BE2C (cell line): ENCODE measurements around the gene DNMBP.
"Not testable (repeated sequence)": the region's sequence is repeated elsewhere in the genome, so short reads cannot be mapped to it uniquely, and the experiment has no call there.

Experiments used
- DNase-seq: peaks from one replicate; pipeline ENCODE4 v3.0.0-alpha.2; 2020
- H3K27me3 ChIP-seq: fragments of 250-450 bp; sonication (Bioruptor Pico); 2 replicates; pipeline ENCODE4 v1.5.1; 2020; ENCODE audit warnings: mild to moderate bottlenecking
- H3K36me3 ChIP-seq: fragments of 250-450 bp; sonication (Bioruptor Pico); 2 replicates; pipeline ENCODE4 v1.5.1; 2020; ENCODE audit warnings: mild to moderate bottlenecking
- H3K4me1 ChIP-seq: fragments of 250-450 bp; sonication (Bioruptor Pico); 2 replicates; pipeline ENCODE4 v1.5.1; 2020
- H3K4me3 ChIP-seq: 2 replicates; pipeline ENCODE4 v1.5.1; 2011; ENCODE audit warnings: low read depth, low read length
- H3K9me3 ChIP-seq: fragments of 250-450 bp; sonication (Bioruptor Pico); 2 replicates; pipeline ENCODE4 v1.5.1; 2020
- TF ChIP-seq, protein P1 (sequence below): IDR thresholded peaks from 2 replicates; pipeline ENCODE4 v1.5.1; 2012; ENCODE audit warnings: mild to moderate bottlenecking, low read depth, low read length

The DNMBP gene

GRCh38 chr10:99966306-99966705 lies 43.4 kb downstream of the DNMBP start:
- Histone ChIP-seq H3K36me3 (no peaks in the 10 kb centered on the region), H3K9me3 (no peaks in the 10 kb centered on the region), H3K4me3 (no peak overlapping the region), H3K27me3 (no peaks in the 10 kb centered on the region), H3K4me1 (no peaks in the 10 kb centered on the region)
- TF ChIP-seq, protein P1, sequence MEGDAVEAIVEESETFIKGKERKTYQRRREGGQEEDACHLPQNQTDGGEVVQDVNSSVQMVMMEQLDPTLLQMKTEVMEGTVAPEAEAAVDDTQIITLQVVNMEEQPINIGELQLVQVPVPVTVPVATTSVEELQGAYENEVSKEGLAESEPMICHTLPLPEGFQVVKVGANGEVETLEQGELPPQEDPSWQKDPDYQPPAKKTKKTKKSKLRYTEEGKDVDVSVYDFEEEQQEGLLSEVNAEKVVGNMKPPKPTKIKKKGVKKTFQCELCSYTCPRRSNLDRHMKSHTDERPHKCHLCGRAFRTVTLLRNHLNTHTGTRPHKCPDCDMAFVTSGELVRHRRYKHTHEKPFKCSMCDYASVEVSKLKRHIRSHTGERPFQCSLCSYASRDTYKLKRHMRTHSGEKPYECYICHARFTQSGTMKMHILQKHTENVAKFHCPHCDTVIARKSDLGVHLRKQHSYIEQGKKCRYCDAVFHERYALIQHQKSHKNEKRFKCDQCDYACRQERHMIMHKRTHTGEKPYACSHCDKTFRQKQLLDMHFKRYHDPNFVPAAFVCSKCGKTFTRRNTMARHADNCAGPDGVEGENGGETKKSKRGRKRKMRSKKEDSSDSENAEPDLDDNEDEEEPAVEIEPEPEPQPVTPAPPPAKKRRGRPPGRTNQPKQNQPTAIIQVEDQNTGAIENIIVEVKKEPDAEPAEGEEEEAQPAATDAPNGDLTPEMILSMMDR, result no peak
- DNase-seq, result no peak

DNA sequence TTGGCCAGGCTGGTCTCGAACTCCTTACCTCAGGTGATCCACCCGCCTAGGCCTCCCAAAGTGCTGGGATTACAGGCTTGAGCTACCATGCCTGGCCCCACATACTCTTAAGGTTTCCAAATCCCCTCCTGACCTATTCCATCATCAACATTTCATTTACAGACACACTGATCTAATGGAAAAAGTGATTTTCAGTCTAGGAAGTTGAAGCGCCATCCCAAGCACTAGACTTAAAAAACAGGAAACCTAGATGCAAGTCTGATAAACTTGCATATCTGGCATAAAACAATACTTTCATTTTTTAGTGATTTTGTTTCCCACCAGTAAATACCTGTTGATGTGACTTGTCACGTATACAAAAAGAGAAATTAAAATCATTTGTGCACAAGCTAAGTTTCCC lies 44.0 kb downstream of the DNMBP start:
- Histone ChIP-seq H3K9me3 (no peaks in the 10 kb centered on the region), H3K36me3 (no peaks in the 10 kb centered on the region), H3K27me3 (no peaks in the 10 kb centered on the region), H3K4me3 (no peak overlapping the region), H3K4me1 (no peaks in the 10 kb centered on the region)
- DNase-seq, result no peak
- TF ChIP-seq, protein P1, result no peak

GRCh38 chr10:99964791-99965190 lies 45.0 kb downstream of the DNMBP start:
- TF ChIP-seq, protein P1, result no peak
- Histone ChIP-seq H3K27me3 (no peaks in the 10 kb centered on the region), H3K4me3 (no peak overlapping the region), H3K36me3 (no peaks in the 10 kb centered on the region), H3K9me3 (no peaks in the 10 kb centered on the region), H3K4me1 (no peaks in the 10 kb centered on the region)
- no peak for DNase-seq

DNA sequence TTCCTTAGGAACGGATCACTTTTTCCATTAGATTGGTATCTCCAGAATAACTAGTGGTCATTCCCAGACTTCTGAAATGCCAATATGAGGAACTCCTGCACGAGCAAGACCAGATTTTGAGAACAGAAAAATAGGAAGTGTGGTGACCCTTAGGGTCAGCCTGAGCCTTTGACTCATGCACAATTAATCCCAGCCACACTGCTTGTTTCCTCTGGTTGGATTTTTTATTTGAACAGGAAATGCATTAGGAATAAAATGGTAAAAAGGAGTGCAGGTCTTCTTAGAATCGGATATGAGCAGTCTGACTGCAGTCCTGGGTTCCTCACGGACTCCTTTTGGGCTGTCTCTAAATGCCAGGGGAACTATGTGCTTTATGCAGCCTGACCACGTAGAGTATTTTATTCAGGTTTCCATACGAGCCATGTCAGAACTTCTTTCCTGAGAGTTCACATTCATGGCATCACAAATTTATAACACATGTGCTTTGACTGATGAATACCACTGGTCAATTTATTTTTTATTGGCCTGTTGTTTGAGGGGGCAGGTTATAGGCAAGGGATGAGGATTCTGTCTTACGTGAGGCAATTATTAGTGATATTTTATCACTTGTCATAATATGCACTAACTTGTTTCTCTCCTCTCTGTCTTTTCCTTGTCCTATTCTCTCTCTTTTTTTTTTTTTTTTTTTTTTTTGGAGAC lies 46.1 kb downstream of the DNMBP start:
- not testable (repeated sequence) for DNase-seq, H3K27me3 ChIP-seq, H3K36me3 ChIP-seq, H3K4me1 ChIP-seq, H3K9me3 ChIP-seq, H3K4me3 ChIP-seq

- Histone ChIP-seq H3K9me3 (no peaks in the 10 kb centered on the region), H3K36me3 (no peaks in the 10 kb centered on the region; the same call in 1 of the 2 replicates), H3K4me3 (no peak overlapping the region), H3K27me3 (no peaks in the 10 kb centered on the region), H3K4me1 (no peaks in the 10 kb centered on the region)
- TF ChIP-seq, protein P1, result no peak
- no peak for DNase-seq
Measured at GRCh38 chr10:99958806-99959205, 50.9 kb downstream of the DNMBP start.

- H3K36me3 ChIP-seq, result no peaks in the 10 kb centered on the region; the same call in 1 of the 2 replicates
- H3K27me3 ChIP-seq, result no peaks in the 10 kb centered on the region
- no peak for DNase-seq
- no peaks in the 10 kb centered on the region for H3K9me3 ChIP-seq
- TF ChIP-seq, protein P1, result no peak
- no peaks in the 10 kb centered on the region for H3K4me1 ChIP-seq
- H3K4me3 ChIP-seq, result no peak overlapping the region
Measured at GRCh38 chr10:99958302-99958701, 51.4 kb downstream of the DNMBP start.

GRCh38 chr10:99953510-99953909 lies 56.2 kb downstream of the DNMBP start:
- H3K27me3 ChIP-seq, H3K4me3 ChIP-seq, H3K4me1 ChIP-seq, H3K36me3 ChIP-seq, H3K9me3 ChIP-seq, DNase-seq: not testable (repeated sequence)
